Activated T-helper 2 cell treated with anti-CD3 and anti-CD28 coated beads, Interferon-gamma antibody, Interleukin-2, Interleukin-4, amounts not matched to agents 10 μg/mL and 5 μg/mL and 100 μg/mL, durations not matched to agents 14 hours and 24 hours and 36 hours (primary cell): ENCODE data around the gene JAK2. TPM values are rescaled to one million over a fixed set of nuclear protein-coding genes. Genes with fewer than 3 reads are reported as not detected.
A peak's percentile ranks its signal among the peaks of the same experiment; 100 is the strongest.
"Not testable (repeated sequence)": the region's sequence is repeated elsewhere in the genome, so short reads cannot be mapped to it uniquely, and the experiment has no call there.

ENCODE experiments used
- DNase-seq: peaks from one replicate; pipeline ENCODE4 v3.0.0; 2021; ENCODE audit warnings: low spot score
- H3K27ac Mint-ChIP-seq: one replicate; pipeline ENCODE4 v1.8.0; 2021; ENCODE audit warnings: mixed read lengths
- H3K27me3 Mint-ChIP-seq: one replicate; pipeline ENCODE4 v1.8.0; 2021; ENCODE audit warnings: low read depth, mixed read lengths
- H3K36me3 Mint-ChIP-seq: one replicate; pipeline ENCODE4 v1.8.0; 2021; ENCODE audit warnings: low read depth, mixed read lengths
- H3K4me1 Mint-ChIP-seq: one replicate; pipeline ENCODE4 v1.8.0; 2021; ENCODE audit warnings: low read depth, mixed read lengths
- H3K4me3 Mint-ChIP-seq: one replicate; pipeline ENCODE4 v1.8.0; 2021; ENCODE audit warnings: low read depth, mild to moderate bottlenecking, moderate library complexity, mixed read lengths
- H3K9me3 Mint-ChIP-seq: one replicate; pipeline ENCODE4 v1.8.0; 2021; ENCODE audit warnings: mixed read lengths
- intact Hi-C: fragments of 100-400 bp; cut with micrococcal nuclease; formaldehyde crosslinking; loops from one replicate; pipeline ENCODE4 v1.15.1; 2023
- total RNA-seq: library from RNA; stranded (reverse); gene quantifications from 2 replicates; pipeline ENCODE4 v1.2.3, GENCODE V29; 2022

JAK2 gene
- total RNA-seq, 1 donor from 2014 or later = 32.3 TPM

DNA sequence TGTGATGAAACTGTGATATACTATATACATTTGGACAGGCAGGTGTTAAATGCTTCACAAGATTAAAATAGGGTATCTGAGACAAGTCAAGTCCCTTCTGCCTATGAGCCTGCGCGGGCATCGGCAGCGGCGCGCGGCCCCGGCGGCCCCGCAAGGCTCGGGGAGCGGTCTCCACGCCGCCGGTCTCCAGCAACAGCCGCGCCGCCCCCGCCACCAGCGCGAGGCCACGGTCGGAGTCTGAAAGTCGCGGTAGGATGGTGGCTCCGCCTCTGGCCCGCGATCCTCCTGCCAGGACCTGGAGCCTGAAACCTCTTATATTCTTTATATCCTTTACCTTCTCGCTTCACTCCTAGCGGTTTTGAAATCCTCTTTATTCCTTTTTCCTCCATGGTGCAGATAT lies 100.9 kb downstream of the JAK2 start:
- peaks cover 7% of the 10 kb centered on the region for H3K4me1 Mint-ChIP-seq

DNA sequence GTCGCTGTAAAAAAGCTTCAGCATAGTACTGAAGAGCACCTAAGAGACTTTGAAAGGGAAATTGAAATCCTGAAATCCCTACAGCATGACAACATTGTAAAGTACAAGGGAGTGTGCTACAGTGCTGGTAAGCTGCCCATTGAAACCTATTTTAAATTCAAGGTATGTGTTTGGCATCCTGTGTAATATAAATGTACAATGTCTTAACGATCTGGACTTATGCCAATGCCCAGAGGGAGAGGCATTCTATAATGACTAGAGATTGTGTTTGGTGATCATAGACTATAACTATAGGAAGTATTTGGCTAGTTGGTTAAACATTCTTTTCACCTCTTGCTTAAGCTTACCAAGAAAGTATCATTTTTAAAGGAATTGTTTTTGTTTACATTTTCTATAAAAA lies 104.7 kb downstream of the JAK2 start:
- intact Hi-C loops = loop anchor here (10.0 kb wide), 1 partner anchor 515 kb away; no protein-coding TSS in a partner anchor
- no peak for DNase-seq
- Mint-ChIP-seq H3K36me3 (peaks cover 47% of the 10 kb centered on the region), H3K9me3 (peaks cover 16% of the 10 kb centered on the region), H3K4me3 (no peak overlapping the region), H3K27me3 (no peaks in the 10 kb centered on the region), H3K27ac (no peak overlapping the region), H3K4me1 (no peaks in the 10 kb centered on the region)

More for the DNA sequence above, 100.9 kb downstream of the JAK2 start:
- Mint-ChIP-seq H3K27me3 (no peaks in the 10 kb centered on the region), H3K27ac (peak overlapping the region; percentile 5), H3K4me3 (no peak overlapping the region), H3K36me3 (peaks cover 76% of the 10 kb centered on the region), H3K9me3 (peaks cover 16% of the 10 kb centered on the region)
- intact Hi-C loops = loop anchor here (10.0 kb wide), 1 partner anchor 519 kb away; no protein-coding TSS in a partner anchor
- DNase-seq = no peak

DNA sequence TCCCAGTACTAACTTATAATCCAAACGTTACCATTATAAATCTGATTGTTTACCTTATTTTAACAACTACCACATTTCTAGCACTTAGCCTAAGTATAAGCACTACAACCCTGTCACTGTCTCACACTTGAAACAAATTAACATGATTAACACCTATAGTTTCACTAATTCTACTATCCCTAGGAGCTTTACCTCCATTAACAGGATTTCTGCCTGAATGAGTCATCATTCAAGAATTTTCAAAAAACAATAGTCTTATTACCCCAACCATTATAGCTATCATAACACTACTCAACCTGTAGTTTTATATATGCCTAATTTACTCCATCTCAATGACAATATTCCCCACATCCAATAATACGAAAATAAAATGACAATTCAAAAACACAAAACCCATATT lies 110.7 kb downstream of the JAK2 start:
- H3K4me3 Mint-ChIP-seq = no peak overlapping the region
- no peaks in the 10 kb centered on the region for H3K4me1 Mint-ChIP-seq
- no peaks in the 10 kb centered on the region for H3K9me3 Mint-ChIP-seq
- intact Hi-C loops = no loop called here
- DNase-seq = no peak
- no peak overlapping the region for H3K27ac Mint-ChIP-seq
- no peaks in the 10 kb centered on the region for H3K27me3 Mint-ChIP-seq
- H3K36me3 Mint-ChIP-seq = no peaks in the 10 kb centered on the region

DNA sequence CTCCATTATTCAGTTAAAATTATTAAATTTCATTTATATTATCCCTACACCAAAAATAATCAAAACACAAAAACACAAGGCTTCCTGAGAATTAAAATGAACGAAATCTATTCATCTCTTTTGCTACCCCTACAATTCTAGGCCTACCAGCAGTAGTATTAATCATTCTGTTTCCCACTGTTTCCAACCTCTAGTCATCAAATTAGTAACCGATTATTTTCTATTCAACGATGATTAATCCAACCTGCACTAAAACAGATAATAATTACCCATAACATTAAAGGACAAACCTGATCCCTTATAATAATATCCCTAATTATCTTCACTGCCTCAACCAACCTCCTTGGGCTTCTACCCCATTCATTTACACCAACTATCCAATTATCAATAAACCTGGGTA lies 114.4 kb downstream of the JAK2 start:
- Mint-ChIP-seq H3K9me3 (peaks cover 18% of the 10 kb centered on the region), H3K27me3 (no peaks in the 10 kb centered on the region), H3K27ac (no peak overlapping the region), H3K4me1 (no peaks in the 10 kb centered on the region), H3K36me3 (no peaks in the 10 kb centered on the region), H3K4me3 (no peak overlapping the region)
- intact Hi-C loops = no loop called here
- DNase-seq = no peak

DNA sequence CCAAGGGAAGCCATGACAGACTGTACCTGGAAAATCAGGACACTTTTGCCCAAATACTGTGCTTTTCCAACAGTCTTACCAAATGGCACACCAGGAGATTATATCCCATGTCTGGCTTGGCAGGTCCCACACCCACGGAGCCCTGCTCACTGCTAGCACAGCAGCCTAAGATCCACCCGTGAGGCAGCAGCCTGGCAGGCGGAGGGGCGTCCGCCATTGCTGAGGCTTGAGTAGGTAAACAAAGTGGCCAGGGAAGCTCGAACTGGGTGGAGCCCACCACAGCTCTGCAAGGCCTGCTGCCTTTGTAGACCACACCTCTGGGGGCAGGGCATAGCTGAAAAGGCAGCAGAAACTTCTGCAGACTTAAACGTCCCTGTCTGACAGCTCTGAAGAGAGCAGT lies 116.1 kb downstream of the JAK2 start:
- peaks cover 32% of the 10 kb centered on the region for H3K9me3 Mint-ChIP-seq
- H3K27me3 Mint-ChIP-seq, H3K36me3 Mint-ChIP-seq, H3K4me3 Mint-ChIP-seq, H3K4me1 Mint-ChIP-seq, intact Hi-C loops, DNase-seq, H3K27ac Mint-ChIP-seq: not testable (repeated sequence)

DNA sequence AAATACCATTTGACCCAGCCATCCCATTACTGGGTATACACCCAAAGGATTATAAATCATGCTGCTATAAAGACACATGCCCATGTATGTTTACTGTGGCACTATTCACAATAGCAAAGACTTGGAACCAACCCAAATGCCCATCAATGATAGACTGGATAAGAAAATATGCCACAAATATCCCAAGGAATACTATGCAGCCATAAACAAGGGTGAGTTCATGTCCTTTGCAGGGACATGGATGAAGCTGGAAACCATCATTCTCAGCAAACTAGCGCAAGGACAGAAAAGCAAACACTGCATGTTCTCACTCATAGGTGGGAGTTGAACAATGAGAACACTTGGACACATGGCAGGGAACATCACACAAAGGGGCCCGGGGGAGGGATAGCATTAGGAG lies 121.4 kb downstream of the JAK2 start:
- H3K27me3 Mint-ChIP-seq, H3K36me3 Mint-ChIP-seq, intact Hi-C loops, H3K4me1 Mint-ChIP-seq, DNase-seq, H3K27ac Mint-ChIP-seq, H3K4me3 Mint-ChIP-seq: not testable (repeated sequence)
- H3K9me3 Mint-ChIP-seq = peaks cover 33% of the 10 kb centered on the region

DNA sequence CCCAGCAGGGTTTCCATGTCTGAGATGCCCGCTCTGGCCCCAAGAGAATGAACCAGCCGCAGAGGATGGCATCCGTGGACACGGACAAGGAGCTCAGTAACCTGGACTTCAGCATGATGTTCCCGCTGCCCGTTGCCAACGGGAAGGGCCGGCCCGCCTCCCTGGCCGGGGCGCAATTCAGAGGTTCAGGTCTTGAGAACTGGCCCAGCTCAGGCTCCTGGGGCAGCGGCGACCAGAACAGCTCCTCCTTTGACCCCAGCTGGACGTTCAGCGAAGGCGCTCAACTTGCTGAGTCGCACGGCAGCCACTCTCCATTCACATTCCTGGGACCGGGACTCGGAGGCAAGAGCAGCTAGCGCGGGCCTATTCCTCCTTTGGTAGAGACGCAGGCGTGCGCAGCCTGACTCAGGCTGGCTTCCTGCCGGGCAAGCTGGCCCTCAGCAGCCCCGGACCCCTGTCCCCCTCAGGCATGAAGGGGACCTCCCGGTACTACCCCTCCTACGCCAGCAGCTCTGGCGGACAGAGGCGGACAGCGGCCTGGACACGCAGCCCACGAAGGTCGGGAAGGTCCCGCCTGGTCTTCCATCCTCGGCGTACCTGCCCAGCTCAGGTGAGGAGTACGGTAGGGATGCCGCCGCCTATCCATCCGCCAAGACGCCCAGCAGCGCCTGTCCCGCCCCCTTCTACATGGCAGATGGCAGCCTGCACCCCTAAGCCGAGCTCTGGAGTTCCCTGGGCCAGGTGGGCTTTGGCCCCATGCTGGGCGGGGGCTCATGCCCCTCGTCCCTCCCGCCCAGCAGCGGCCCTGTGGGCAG lies 126.0 kb downstream of the JAK2 start:
- no peak for DNase-seq
- peaks cover 1% of the 10 kb centered on the region for H3K9me3 Mint-ChIP-seq
- peaks cover 43% of the 10 kb centered on the region for H3K36me3 Mint-ChIP-seq
- no peak overlapping the region for H3K4me3 Mint-ChIP-seq
- H3K27ac Mint-ChIP-seq = no peak overlapping the region
- no peaks in the 10 kb centered on the region for H3K4me1 Mint-ChIP-seq
- H3K27me3 Mint-ChIP-seq = no peaks in the 10 kb centered on the region
- intact Hi-C loops = no loop called here

DNA sequence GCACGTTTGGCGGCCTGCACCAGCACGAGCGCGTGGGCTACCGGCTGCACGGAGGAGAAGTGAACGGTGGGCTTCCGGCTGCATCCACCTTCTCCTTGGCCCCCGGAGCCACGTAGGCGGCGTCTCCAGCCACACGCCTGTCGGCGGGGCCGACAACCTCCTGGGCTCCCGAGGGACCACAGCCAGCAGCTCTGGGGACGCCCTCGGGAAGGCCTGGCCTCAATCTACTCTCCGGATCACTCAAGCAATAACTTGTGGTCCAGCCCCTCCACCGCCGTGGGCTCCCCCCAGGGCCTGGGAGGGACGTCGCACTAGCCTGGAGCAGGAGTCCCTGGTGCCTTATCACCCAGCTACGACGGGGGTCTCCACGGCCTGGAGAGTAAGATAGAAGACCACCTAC lies 126.6 kb downstream of the JAK2 start:
- intact Hi-C loops = no loop called here
- H3K9me3 Mint-ChIP-seq = no peaks in the 10 kb centered on the region
- H3K27ac Mint-ChIP-seq = no peak overlapping the region
- no peaks in the 10 kb centered on the region for H3K27me3 Mint-ChIP-seq
- H3K4me3 Mint-ChIP-seq = no peak overlapping the region
- no peaks in the 10 kb centered on the region for H3K4me1 Mint-ChIP-seq
- peaks cover 43% of the 10 kb centered on the region for H3K36me3 Mint-ChIP-seq
- no peak for DNase-seq

DNA sequence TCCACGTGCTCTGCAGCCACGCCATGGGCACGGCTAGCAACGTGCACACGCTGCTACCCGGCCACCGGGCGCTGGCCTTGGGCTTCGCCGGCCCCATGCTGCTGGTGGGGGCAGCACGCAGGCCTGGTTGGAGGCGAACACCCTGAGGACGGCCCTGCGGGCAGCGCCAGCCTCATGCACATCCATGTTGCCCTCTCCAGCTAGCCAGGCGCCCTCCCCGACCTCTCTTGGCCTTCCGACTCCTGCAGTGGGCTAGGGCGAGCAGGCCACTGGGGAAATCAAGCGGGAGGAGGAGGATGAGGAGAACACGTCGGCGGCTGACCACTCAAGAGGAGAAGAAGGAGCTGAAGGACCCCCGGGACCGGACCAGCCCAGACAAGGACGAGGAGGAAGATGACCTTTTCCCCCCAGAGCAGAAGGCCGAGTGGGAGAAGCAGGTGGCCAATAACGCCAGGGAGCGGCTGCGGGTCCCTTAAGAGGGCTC lies 127.1 kb downstream of the JAK2 start:
- no peak overlapping the region for H3K27ac Mint-ChIP-seq
- H3K27me3 Mint-ChIP-seq = no peaks in the 10 kb centered on the region
- no peaks in the 10 kb centered on the region for H3K4me1 Mint-ChIP-seq
- H3K4me3 Mint-ChIP-seq = no peak overlapping the region
- intact Hi-C loops = no loop called here
- DNase-seq = no peak
- no peaks in the 10 kb centered on the region for H3K9me3 Mint-ChIP-seq
- peaks cover 46% of the 10 kb centered on the region for H3K36me3 Mint-ChIP-seq

DNA sequence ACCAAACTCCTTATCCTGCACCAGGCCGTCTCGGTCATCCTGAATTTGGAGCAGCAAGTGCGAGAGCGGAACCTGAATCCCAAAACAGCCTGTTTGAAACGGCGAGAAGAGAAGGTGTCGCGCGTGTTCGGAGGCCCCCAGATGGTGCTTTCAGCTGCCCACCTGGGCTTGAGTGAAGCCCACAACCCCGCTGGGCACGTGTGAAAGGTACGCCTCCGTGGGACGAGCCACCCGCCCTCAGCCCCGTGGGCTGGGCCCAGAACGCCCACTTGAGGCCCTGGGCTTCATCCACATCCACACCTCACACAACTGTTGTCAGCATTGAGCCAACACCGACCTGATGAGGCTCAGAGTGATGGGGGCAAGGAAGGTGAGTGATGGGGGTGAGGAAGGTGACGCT lies 127.6 kb downstream of the JAK2 start:
- Mint-ChIP-seq H3K27ac (no peak overlapping the region), H3K4me3 (no peak overlapping the region), H3K9me3 (no peaks in the 10 kb centered on the region), H3K36me3 (peaks cover 45% of the 10 kb centered on the region), H3K27me3 (no peaks in the 10 kb centered on the region), H3K4me1 (no peaks in the 10 kb centered on the region)
- no peak for DNase-seq
- intact Hi-C loops = no loop called here

DNA sequence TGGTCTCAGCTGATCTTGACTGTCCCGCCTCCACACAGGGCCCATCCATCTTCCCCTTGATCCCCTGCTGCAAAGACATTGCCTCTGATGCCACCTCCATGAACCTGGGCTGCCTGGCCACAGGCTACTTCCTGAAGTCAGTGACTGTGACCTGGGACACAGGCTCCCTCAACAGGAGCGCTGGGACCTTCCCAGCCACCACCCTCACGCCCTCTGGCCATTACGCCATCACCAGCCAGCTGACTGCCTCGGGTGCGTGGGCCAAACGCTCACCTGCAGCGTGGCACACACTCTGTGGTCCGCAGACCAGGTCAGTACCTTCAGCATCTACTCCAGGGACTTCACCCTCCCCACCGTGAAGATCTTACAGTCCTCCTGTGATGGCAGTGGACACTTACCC lies 128.5 kb downstream of the JAK2 start:
- intact Hi-C loops = no loop called here
- Mint-ChIP-seq H3K4me1 (no peaks in the 10 kb centered on the region), H3K36me3 (peaks cover 47% of the 10 kb centered on the region), H3K9me3 (no peaks in the 10 kb centered on the region), H3K27me3 (no peaks in the 10 kb centered on the region), H3K4me3 (no peak overlapping the region), H3K27ac (no peak overlapping the region)
- no peak for DNase-seq

DNA sequence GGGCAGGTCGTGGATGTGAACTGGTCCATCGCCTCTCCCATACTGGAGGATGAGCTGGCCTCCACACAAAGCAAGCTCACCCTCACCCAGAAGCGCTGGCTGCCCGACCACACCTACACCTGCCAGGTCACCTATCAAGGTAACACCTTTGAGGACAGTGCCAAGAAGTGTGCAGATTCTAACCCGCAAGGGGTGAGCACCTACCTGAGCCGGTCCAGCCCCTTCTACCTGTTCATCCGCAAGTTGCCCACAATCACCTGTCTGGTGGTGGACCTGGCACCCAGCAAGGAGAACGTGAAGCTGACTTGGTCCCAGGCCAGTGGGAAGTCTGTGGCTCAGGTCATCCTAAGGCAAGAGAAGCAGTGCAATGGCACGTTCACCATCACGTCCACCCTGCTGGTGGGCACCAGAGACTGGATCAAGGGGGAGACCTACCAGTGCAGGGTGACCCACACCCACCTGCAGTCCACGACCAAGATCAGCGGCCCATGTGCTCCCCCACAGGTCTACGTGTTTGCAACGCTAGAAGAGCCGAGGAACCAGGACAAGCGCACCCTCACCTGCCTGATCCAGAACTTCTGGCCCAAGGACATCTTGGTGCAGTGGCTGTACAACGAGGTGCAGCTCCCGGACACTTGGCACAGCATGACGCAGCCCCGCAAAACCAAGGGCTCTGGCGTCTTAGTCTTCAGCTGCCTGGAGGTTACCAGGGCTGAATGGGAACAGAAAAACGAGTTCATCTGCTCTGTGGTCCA lies 129.1 kb downstream of the JAK2 start:
- no peaks in the 10 kb centered on the region for H3K9me3 Mint-ChIP-seq
- H3K4me1 Mint-ChIP-seq = no peaks in the 10 kb centered on the region
- no peak overlapping the region for H3K27ac Mint-ChIP-seq

DNA sequence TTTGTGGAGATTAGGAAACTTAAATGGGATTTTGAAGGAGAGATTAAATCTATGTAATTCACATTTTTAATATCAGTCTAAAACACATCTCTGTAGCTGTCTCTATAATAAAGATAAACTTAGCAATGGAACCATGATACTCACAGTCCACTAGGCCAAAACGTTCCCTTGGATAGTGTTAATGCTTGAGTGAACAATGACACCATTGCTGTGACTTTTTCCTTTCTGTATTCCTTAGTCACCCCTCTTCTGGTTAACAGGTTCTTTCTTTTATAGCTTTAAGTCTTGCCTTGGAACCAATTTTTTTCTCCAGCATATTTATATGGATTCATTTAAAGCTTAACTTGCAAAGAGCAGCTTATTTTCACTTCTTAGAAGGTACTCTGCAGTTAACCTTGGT lies 137.0 kb downstream of the JAK2 start:
- H3K36me3 Mint-ChIP-seq = peaks cover 54% of the 10 kb centered on the region
- H3K9me3 Mint-ChIP-seq = no peaks in the 10 kb centered on the region
- H3K4me3 Mint-ChIP-seq = no peak overlapping the region
- H3K27ac Mint-ChIP-seq = no peak overlapping the region
- no peak for DNase-seq
- intact Hi-C loops = loop anchor here (10.0 kb wide), 1 partner anchor 57 kb away; no protein-coding TSS in a partner anchor
- no peaks in the 10 kb centered on the region for H3K4me1 Mint-ChIP-seq
- H3K27me3 Mint-ChIP-seq = no peaks in the 10 kb centered on the region

More for the DNA sequence above, 129.1 kb downstream of the JAK2 start:
- no peaks in the 10 kb centered on the region for H3K27me3 Mint-ChIP-seq
- H3K4me3 Mint-ChIP-seq = no peak overlapping the region
- DNase-seq = no peak
- peaks cover 49% of the 10 kb centered on the region for H3K36me3 Mint-ChIP-seq
- intact Hi-C loops = no loop called here
